ENCODE results near the gene UBE2L3. TPM values are rescaled to one million over a fixed set of nuclear protein-coding genes. Genes with fewer than 3 reads are reported as not detected.
"Not testable (repeated sequence)": the region's sequence is repeated elsewhere in the genome, so short reads cannot be mapped to it uniquely, and the experiment has no call there.

The UBE2L3 gene
- total and polyA plus RNA-seq, 2 donors (not counting 1 experiment from before 2014, with no cell fraction given), result 13.5 to 30.9 TPM

GRCh38 chr22:21550008-21550677, 17.4 kb upstream of the UBE2L3 start:
- intact Hi-C loops (cut with micrococcal nuclease); H3K9ac ChIP-seq (ENCODE audit: low read length): not testable (repeated sequence)
- WGBS (ENCODE audit: insufficient coverage), result no CpG with 5 or more reads among the region's 62 CpGs

GRCh38 chr22:21550678-21551047, 16.9 kb upstream of the UBE2L3 start:
- H3K9me3 ChIP-seq (ENCODE audit: control extremely low read depth in 1 of 3, control insufficient read depth in 2 of 3, insufficient read depth in 1 of 3, low read length in 2 of 3); H3K4me1 ChIP-seq (ENCODE audit: control insufficient read depth in 2 of 2, insufficient read depth in 2 of 2, low read length in 2 of 2); intact Hi-C loops (cut with micrococcal nuclease); H3K4me3 ChIP-seq (ENCODE audit: control extremely low read depth in 1 of 5, extremely low read depth in 1 of 5, insufficient read depth in 1 of 5, low read depth in 2 of 5, low read length in 4 of 5); CTCF ChIA-PET; H3K27ac ChIP-seq (ENCODE audit: low read length in 2 of 2); H3K4me2 ChIP-seq (replicated peaks; ENCODE audit: low read depth, low read length, poor library complexity, severe bottlenecking); H3K4me1 Mint-ChIP-seq; H3K27me3 ChIP-seq (replicated peaks in 1 of 4; ENCODE audit: control extremely low read depth in 1 of 4, control insufficient read depth in 3 of 4, insufficient read depth in 4 of 4, low read length in 3 of 4); H2AFZ ChIP-seq (ENCODE audit: insufficient read depth, low read depth, low read length, poor library complexity, severe bottlenecking); H3K9ac ChIP-seq (ENCODE audit: low read length); DNase-seq; H3K27me3 Mint-ChIP-seq; H4K20me1 ChIP-seq (ENCODE audit: control insufficient read depth, insufficient read depth, low read length, poor library complexity, severe bottlenecking); POLR2A ChIA-PET; H3K4me3 Mint-ChIP-seq; H3K9me3 Mint-ChIP-seq (ENCODE audit: insufficient read depth); H3K27ac Mint-ChIP-seq; H3K36me3 ChIP-seq (replicated peaks in 1 of 2; ENCODE audit: control extremely low read depth in 1 of 2, control insufficient read depth in 1 of 2, extremely low read depth in 1 of 2, insufficient read depth in 2 of 2, low read length in 1 of 2); H3K79me2 ChIP-seq (ENCODE audit: control insufficient read depth, insufficient read depth, low read length): not testable (repeated sequence)
- no CpG with 5 or more reads among the region's 44 CpGs for WGBS (ENCODE audit: insufficient coverage)
- peak; percentile 20 for ATAC-seq (ENCODE audit: low read depth)

More at GRCh38 chr22:21550008-21550677, 17.4 kb upstream of the UBE2L3 start:
- H3K27ac ChIP-seq (ENCODE audit: low read length in 2 of 2); H3K4me3 ChIP-seq (ENCODE audit: control extremely low read depth in 1 of 5, extremely low read depth in 1 of 5, insufficient read depth in 1 of 5, low read depth in 2 of 5, low read length in 4 of 5); H3K4me1 Mint-ChIP-seq; H3K27ac Mint-ChIP-seq; H3K9me3 Mint-ChIP-seq (ENCODE audit: insufficient read depth); DNase-seq; POLR2A ChIA-PET; H2AFZ ChIP-seq (ENCODE audit: insufficient read depth, low read depth, low read length, poor library complexity, severe bottlenecking); H3K4me2 ChIP-seq (replicated peaks; ENCODE audit: low read depth, low read length, poor library complexity, severe bottlenecking); H3K9me3 ChIP-seq (ENCODE audit: control extremely low read depth in 1 of 3, control insufficient read depth in 2 of 3, insufficient read depth in 1 of 3, low read length in 2 of 3); H3K27me3 Mint-ChIP-seq; CTCF ChIA-PET; H4K20me1 ChIP-seq (ENCODE audit: control insufficient read depth, insufficient read depth, low read length, poor library complexity, severe bottlenecking); H3K4me1 ChIP-seq (ENCODE audit: control insufficient read depth in 2 of 2, insufficient read depth in 2 of 2, low read length in 2 of 2); H3K27me3 ChIP-seq (replicated peaks in 1 of 4; ENCODE audit: control extremely low read depth in 1 of 4, control insufficient read depth in 3 of 4, insufficient read depth in 4 of 4, low read length in 3 of 4); H3K79me2 ChIP-seq (ENCODE audit: control insufficient read depth, insufficient read depth, low read length); H3K36me3 ChIP-seq (replicated peaks in 1 of 2; ENCODE audit: control extremely low read depth in 1 of 2, control insufficient read depth in 1 of 2, extremely low read depth in 1 of 2, insufficient read depth in 2 of 2, low read length in 1 of 2); H3K4me3 Mint-ChIP-seq: not testable (repeated sequence)
- peak; percentile 85 for ATAC-seq (ENCODE audit: low read depth)

- H3K4me1 Mint-ChIP-seq; H3K27me3 Mint-ChIP-seq; intact Hi-C loops (cut with micrococcal nuclease); H3K9ac ChIP-seq (ENCODE audit: low read length); H3K27ac Mint-ChIP-seq; H3K4me3 Mint-ChIP-seq; H2AFZ ChIP-seq (ENCODE audit: insufficient read depth, low read depth, low read length, poor library complexity, severe bottlenecking); H3K27ac ChIP-seq (ENCODE audit: low read length in 2 of 2); H3K36me3 ChIP-seq (replicated peaks in 1 of 2; ENCODE audit: control extremely low read depth in 1 of 2, control insufficient read depth in 1 of 2, extremely low read depth in 1 of 2, insufficient read depth in 2 of 2, low read length in 1 of 2); H3K9me3 ChIP-seq (ENCODE audit: control extremely low read depth in 1 of 3, control insufficient read depth in 2 of 3, insufficient read depth in 1 of 3, low read length in 2 of 3); H3K9me3 Mint-ChIP-seq (ENCODE audit: insufficient read depth); CTCF ChIA-PET; H3K79me2 ChIP-seq (ENCODE audit: control insufficient read depth, insufficient read depth, low read length); ATAC-seq (ENCODE audit: low read depth); H3K27me3 ChIP-seq (replicated peaks in 1 of 4; ENCODE audit: control extremely low read depth in 1 of 4, control insufficient read depth in 3 of 4, insufficient read depth in 4 of 4, low read length in 3 of 4); H3K4me3 ChIP-seq (ENCODE audit: control extremely low read depth in 1 of 5, extremely low read depth in 1 of 5, insufficient read depth in 1 of 5, low read depth in 2 of 5, low read length in 4 of 5); H3K4me1 ChIP-seq (ENCODE audit: control insufficient read depth in 2 of 2, insufficient read depth in 2 of 2, low read length in 2 of 2); DNase-seq; POLR2A ChIA-PET; H3K4me2 ChIP-seq (replicated peaks; ENCODE audit: low read depth, low read length, poor library complexity, severe bottlenecking); H4K20me1 ChIP-seq (ENCODE audit: control insufficient read depth, insufficient read depth, low read length, poor library complexity, severe bottlenecking): not testable (repeated sequence)
- WGBS (ENCODE audit: insufficient coverage), result no CpG with 5 or more reads among the region's 4 CpGs
Observed at GRCh38 chr22:21551361-21551760, 16.2 kb upstream of the UBE2L3 start, which contains the start of gene RIMBP3C. TSS of gene RIMBP3C (minus strand) at chr22:21551461. CDS start at chr22:21550976, 485 bp downstream.

GRCh38 chr22:21559345-21560125, 8.0 kb upstream of the UBE2L3 start:
- WGBS (ENCODE audit: insufficient coverage), result 100% methylated on average over 1 of the region's 10 CpGs
- H3K9ac ChIP-seq (ENCODE audit: low read length); H2AFZ ChIP-seq (ENCODE audit: insufficient read depth, low read depth, low read length, poor library complexity, severe bottlenecking); intact Hi-C loops (cut with micrococcal nuclease); H3K4me2 ChIP-seq (replicated peaks; ENCODE audit: low read depth, low read length, poor library complexity, severe bottlenecking); H3K27me3 ChIP-seq (replicated peaks in 1 of 4; ENCODE audit: control extremely low read depth in 1 of 4, control insufficient read depth in 3 of 4, insufficient read depth in 4 of 4, low read length in 3 of 4); H3K4me1 ChIP-seq (ENCODE audit: control insufficient read depth in 2 of 2, insufficient read depth in 2 of 2, low read length in 2 of 2); ATAC-seq (ENCODE audit: low read depth); H3K36me3 ChIP-seq (replicated peaks in 1 of 2; ENCODE audit: control extremely low read depth in 1 of 2, control insufficient read depth in 1 of 2, extremely low read depth in 1 of 2, insufficient read depth in 2 of 2, low read length in 1 of 2); H3K4me1 Mint-ChIP-seq; H4K20me1 ChIP-seq (ENCODE audit: control insufficient read depth, insufficient read depth, low read length, poor library complexity, severe bottlenecking); H3K9me3 ChIP-seq (ENCODE audit: control extremely low read depth in 1 of 3, control insufficient read depth in 2 of 3, insufficient read depth in 1 of 3, low read length in 2 of 3); POLR2A ChIA-PET; DNase-seq; H3K4me3 ChIP-seq (ENCODE audit: control extremely low read depth in 1 of 5, extremely low read depth in 1 of 5, insufficient read depth in 1 of 5, low read depth in 2 of 5, low read length in 4 of 5); H3K27ac ChIP-seq (ENCODE audit: low read length in 2 of 2); H3K27me3 Mint-ChIP-seq; H3K9me3 Mint-ChIP-seq (ENCODE audit: insufficient read depth); H3K4me3 Mint-ChIP-seq; CTCF ChIA-PET; H3K27ac Mint-ChIP-seq; H3K79me2 ChIP-seq (ENCODE audit: control insufficient read depth, insufficient read depth, low read length): not testable (repeated sequence)
